GM10847 (cell line): ENCODE measurements around the gene KAT6B.

Experiments used
- POLR2A ChIP-seq: IDR thresholded peaks from 2 replicates; pipeline ENCODE4 v1.6.1; 2011; ENCODE audit not compliant: insufficient read length; ENCODE audit errors: extremely low read depth

Gene KAT6B

DNA sequence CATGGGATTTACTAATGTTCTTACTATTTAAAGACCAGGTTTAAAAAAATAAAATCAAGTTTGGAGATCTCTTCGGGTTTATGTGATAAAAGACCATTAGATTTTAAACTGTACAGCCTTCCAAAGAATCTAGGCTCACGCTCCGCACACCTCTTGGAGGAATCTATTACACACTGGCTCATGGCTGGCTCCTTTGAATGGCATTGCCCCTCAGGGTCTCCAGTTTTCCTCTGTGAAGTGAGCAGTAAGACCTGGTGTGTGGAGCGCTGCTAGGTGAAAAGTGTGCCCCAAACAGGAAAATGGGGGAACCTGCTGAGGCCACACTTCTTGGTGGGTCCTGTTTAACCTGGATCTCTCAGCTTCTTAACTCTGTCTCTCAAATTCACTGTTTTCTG lies 142.3 kb downstream of the KAT6B start:
- no peak for TF ChIP-seq POLR2A

DNA sequence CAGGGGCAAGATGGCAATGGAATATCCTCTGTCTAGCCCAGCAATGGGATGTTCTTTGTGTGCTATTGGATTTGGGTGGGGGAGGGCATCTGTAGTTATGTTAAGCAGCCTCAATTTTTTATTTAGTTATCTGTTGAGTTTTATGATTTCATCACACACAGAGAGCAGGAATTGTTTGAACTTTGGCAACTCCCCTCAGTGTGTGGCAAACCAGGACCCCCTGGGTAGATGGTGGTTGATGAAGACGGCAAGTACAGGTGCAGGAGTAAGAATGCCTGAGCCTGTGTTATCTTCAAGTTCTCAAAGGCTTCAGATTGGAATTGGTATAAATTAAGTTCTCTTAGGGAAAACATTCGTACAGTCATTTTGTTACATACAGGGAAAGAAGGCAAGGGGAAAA lies 142.7 kb downstream of the KAT6B start:
- no peak for TF ChIP-seq POLR2A

GRCh38 chr10:74969530-74969929 lies 143.1 kb downstream of the KAT6B start:
- no peak for TF ChIP-seq POLR2A

- no peak for TF ChIP-seq POLR2A
These were observed 147.5 kb downstream of the KAT6B start for GRCh38 chr10:74973741-74974392.

DNA sequence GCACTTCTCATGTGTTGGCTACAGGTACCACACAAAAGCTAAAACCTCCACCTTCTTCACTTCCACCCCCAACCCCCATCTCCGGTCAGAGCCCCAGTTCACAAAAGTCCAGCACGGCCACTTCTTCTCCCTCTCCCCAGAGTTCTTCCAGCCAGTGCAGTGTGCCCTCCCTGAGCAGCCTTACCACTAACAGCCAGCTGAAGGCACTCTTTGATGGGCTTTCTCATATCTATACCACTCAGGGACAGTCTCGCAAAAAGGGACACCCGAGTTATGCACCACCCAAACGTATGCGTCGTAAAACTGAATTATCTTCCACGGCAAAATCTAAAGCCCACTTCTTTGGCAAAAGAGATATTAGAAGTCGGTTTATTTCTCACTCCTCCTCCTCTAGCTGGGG lies 149.4 kb downstream of the KAT6B start:
- TF ChIP-seq POLR2A: no peak

GRCh38 chr10:74976565-74976964 lies 150.2 kb downstream of the KAT6B start:
- no peak for TF ChIP-seq POLR2A

- no peak for TF ChIP-seq POLR2A
These were observed 150.7 kb downstream of the KAT6B start for GRCh38 chr10:74977072-74977471.

GRCh38 chr10:74977913-74978847 lies 151.8 kb downstream of the KAT6B start:
- no peak for TF ChIP-seq POLR2A

DNA sequence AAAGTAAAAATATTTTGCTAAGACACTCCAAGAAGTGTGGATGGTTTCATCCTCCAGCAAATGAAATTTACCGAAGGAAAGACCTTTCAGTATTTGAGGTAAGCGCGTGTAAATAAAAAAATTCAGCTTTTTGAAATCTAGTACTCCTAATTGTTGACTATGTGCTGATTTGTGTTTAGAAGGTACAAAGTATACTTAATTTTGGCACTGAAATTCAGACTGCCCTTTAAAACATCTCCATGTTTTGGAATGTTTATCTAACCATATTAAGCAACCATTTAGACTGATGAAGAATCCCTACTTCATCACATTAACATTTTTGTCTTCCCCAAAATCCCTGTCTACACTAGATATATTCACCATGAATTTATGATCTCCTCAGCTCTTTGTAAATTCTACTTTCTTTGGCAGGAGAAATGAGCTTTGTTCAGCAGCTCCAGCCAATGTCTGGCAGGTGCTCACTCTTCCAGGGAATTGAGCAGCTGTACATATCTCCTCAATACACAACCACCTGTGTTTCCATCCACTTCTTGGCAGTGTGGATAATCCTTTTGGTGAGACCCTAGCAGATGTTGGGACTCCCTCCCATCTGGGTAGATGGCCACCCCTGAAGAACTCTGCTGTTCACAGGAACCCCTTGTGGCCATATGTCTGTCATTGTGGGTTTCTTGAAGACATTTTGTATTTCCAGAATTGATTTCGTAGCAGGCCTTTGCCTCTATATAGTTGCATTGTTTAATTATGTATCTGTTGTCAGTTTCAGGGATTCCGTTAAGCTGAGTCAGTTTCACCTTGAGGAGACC lies 155.6 kb downstream of the KAT6B start:
- TF ChIP-seq POLR2A: no peak

DNA sequence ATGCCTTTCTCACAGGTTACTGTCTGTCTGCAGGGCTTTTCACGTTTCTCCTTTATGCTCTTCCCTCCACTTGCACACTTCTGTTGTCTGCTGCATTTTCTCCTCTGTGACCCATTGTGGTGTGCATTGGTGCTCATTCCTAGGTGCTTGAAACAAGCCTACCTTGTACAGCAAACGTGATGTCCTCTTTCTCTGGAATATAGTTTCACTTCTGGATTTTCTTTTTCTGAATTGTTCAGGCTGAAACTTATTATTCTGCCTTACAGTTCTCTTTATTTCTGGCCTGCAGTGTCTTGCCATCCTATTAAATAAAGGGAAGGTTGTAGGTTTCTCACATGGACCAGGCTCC lies 156.2 kb downstream of the KAT6B start:
- no peak for TF ChIP-seq POLR2A

- TF ChIP-seq POLR2A: no peak
These were observed 157.0 kb downstream of the KAT6B start for GRCh38 chr10:74983383-74983782.

GRCh38 chr10:74987339-74988053 lies 161.1 kb downstream of the KAT6B start:
- no peak for TF ChIP-seq POLR2A

DNA sequence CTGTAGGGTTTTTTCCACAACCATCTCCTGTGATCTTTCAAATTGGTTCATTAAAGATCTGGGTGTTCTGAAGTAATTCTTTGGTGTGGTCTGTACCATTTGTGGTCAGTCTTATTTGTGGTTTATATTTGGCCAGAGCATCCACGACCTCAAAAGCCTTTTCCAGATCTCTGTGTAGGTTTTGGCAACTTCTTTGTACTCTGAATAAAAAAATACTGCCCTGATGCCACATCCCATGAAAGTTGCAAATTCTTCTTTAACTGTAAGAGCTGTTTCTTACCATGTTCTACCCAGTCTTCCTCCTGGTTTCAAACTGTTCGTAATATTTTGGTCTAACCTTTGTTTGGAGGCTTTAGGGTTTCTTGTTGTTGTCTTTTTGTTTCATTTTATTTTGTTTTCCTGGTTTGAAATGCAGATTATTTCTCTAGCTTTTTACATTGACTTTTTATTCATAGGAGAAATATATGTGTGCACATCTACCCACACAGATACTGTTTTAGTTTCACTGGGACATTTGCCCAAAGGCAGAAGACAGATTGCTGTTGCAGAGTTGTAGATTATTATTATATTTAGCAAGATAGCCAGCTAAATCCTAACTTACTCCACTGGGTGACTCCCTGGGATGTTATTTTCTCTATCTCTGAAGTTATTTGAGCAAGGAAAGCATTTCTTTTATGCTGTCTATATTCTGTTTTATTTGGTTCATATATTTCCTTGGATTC lies 161.8 kb downstream of the KAT6B start:
- no peak for TF ChIP-seq POLR2A

DNA sequence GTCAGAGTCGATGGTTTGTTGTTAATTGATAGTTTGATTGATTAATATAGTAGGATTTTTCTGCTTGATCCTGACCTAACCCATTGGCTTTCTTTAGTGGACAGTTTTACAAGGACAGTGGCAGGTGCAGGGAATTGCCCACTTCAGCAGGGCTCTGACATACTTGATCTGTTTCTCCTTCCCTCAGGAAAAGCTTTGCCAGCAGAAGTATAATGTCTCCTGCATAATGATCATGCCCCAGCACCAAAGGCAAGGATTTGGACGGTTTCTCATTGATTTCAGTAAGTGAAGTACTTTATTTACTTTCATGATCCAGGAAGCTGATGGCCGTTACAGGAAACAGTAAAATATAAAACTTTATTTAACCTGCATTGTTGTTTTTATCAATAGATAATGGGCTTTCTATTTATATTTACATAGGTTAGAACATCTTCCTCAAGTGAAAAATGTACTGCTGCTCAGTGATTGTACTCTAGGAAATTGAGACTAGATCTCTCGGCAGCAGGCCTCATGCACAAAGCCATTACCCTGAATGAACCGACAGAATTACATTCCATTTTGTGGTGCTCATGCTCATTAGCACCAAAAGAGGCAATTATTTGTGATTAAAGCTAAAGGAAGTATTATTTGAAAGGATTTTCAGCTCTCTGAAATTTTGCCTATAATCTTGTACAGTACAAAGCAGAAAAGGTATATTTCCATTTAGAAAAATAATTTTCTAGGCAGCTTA lies 162.6 kb downstream of the KAT6B start:
- no peak for TF ChIP-seq POLR2A
